Esophagus (tissue), 2 donors: ENCODE results near the gene C1orf210. TPM values are rescaled to one million over a fixed set of nuclear protein-coding genes. Genes with fewer than 3 reads are reported as not detected.
A peak's percentile ranks its signal among the peaks of the same experiment; 100 is the strongest.

ENCODE experiments used
- H3K27ac ChIP-seq, 2 donors: one replicate each; pipeline ENCODE4 v1.5.1; 2013; ENCODE audit warnings: low read depth in 2 of 2, mild to moderate bottlenecking in 2 of 2, inconsistent platforms in 1 of 2, low read length in 1 of 2, moderate library complexity in 1 of 2
- H3K27me3 ChIP-seq, 2 donors: one replicate each; pipeline ENCODE4 v1.6.1; 2013; ENCODE audit warnings: low read length in 2 of 2, control low read depth in 1 of 2, mild to moderate bottlenecking in 1 of 2; ENCODE audit not compliant: insufficient read depth in 2 of 2, control insufficient read depth in 1 of 2
- H3K36me3 ChIP-seq, 2 donors: one replicate each; pipeline ENCODE4 v1.6.1; 2013; ENCODE audit warnings: low read length in 1 of 2; ENCODE audit not compliant: control insufficient read depth in 2 of 2, insufficient read depth in 2 of 2
- H3K4me1 ChIP-seq, 2 donors: one replicate each; pipeline ENCODE4 v1.6.1; 2013; ENCODE audit warnings: low read length in 1 of 2; ENCODE audit not compliant: control insufficient read depth in 2 of 2, insufficient read depth in 2 of 2
- H3K4me3 ChIP-seq, 2 donors: one replicate each; pipeline ENCODE4 v1.5.1; 2013; ENCODE audit warnings: low read length in 2 of 2, mild to moderate bottlenecking in 2 of 2, low read depth in 1 of 2, moderate library complexity in 1 of 2
- H3K9me3 ChIP-seq, 2 donors: one replicate each; pipeline ENCODE4 v1.6.1; 2013; ENCODE audit warnings: mild to moderate bottlenecking in 2 of 2, low read depth in 1 of 2, low read length in 1 of 2, moderate library complexity in 1 of 2; ENCODE audit not compliant: control insufficient read depth in 2 of 2, insufficient read depth in 1 of 2
- WGBS, 2 donors: extraction: QIAGEN DNeasy Blood & Tissue Kit; methylation state at CpG; one replicate each; pipeline ENCODE4 v1.1.7; 2013; 5-methylcytosine and 5-hydroxymethylcytosine counted together
- polyA plus RNA-seq, 2 donors: library from polyadenylated mRNA; stranded (reverse); fragments of 200-250 nt; gene quantifications; one replicate each; pipeline ENCODE4 v1.2.3, GENCODE V29; 2013
- donor health status: healthy with polysubstance abuse.
- donor health status: Bipolar disorder and iron deficiency.

The C1orf210 gene
- polyA plus RNA-seq: 10 to 100 TPM in 1 of 2 donors, 1 to 10 TPM in 1; 9.1 to 16.7 TPM

- peak within 1 kb of the TSS; percentile 57 to 59 for H3K4me3 ChIP-seq
- 29 to 30% methylated on average over 19 of the region's 19 CpGs for WGBS, 2 donors
- H3K36me3 ChIP-seq: peaks cover 0 to 2% of the 10 kb centered on the region in 2 donors
- no peaks in the 10 kb centered on the region for H3K27me3 ChIP-seq
- no peaks in the 10 kb centered on the region for H3K9me3 ChIP-seq
- H3K27ac ChIP-seq: peak within 1 kb of the TSS; percentile 49 to 81
- H3K4me1 ChIP-seq: peaks cover 1 to 9% of the 10 kb centered on the region in 2 donors
Observed at GRCh38 chr1:43285269-43285990, at the start of gene C1orf210. Gene C1orf210 (minus strand): TSS chr1:43285581. CDS start chr1:43283270, 2,311 bp downstream.

DNA sequence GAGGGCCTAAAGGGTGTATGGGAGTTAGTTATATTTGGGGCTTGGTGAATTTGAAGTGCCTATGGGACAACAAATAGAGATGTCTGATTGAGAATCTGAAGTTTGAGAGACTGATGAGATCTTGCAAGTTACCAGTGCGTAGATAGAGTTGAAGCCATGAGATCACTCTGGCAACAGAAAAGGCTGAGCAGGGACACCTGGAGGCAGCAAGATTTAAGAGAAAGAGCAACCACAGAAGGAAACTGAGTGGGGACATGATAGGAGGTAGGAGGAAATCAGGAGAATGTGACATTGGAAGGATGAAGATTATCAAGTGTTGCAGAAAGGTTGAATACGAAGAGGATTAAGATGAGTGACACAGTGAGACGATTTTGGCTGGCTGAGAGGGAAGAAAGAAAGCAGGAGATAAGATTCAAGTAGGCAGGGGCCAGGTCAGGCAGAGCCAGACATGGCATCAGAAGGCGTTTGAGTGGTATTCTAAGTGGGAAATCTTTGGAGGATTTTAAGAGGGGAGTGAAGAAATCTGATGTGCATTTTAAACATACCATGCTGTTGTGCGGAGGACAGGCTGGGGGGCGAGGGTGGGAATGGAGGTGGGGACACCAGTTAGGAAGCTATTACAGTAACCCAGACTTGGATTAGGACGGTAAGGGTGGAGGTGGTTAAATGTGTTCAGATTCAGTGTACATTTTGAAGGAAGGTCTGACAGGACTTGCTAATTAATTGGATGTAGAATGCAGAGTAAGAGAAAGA is 49.2 kb upstream of the C1orf210 start:
- no peak overlapping the region for H3K4me3 ChIP-seq
- 72 to 74% methylated on average over 7 of the region's 7 CpGs for WGBS, 2 donors
- no peak overlapping the region for H3K27ac ChIP-seq
- peaks cover 3 to 4% of the 10 kb centered on the region in 2 donors for H3K4me1 ChIP-seq
- no peaks in the 10 kb centered on the region for H3K9me3 ChIP-seq
- no peaks in the 10 kb centered on the region for H3K27me3 ChIP-seq
- H3K36me3 ChIP-seq: no peaks in the 10 kb centered on the region

DNA sequence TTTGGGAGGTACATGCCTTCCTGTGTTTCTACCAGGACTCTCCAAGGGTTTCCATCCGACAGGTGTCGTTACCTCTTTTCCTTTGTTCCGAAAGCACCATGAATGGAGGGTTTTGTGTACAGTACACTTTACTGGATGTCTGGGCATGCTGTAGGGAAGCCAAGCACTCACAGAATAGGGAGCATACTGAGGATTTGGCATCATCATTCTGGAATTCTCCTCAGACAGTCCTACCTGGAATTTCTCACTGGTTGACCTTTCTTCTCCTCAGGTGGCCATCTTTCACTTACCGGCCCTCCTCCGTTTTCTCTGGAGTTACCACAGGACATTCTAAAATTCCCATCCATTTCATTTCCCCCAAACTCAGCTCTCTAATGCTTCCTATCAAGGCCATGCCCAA is 46.3 kb upstream of the C1orf210 start:
- H3K36me3 ChIP-seq: no peaks in the 10 kb centered on the region
- WGBS, 2 donors: 90 to 96% methylated on average over 5 of the region's 5 CpGs
- H3K27me3 ChIP-seq: no peaks in the 10 kb centered on the region
- H3K9me3 ChIP-seq: peaks cover 2 to 3% of the 10 kb centered on the region in 2 donors
- no peak overlapping the region for H3K4me3 ChIP-seq
- H3K4me1 ChIP-seq: peaks cover 3 to 4% of the 10 kb centered on the region in 2 donors
- no peak overlapping the region for H3K27ac ChIP-seq

DNA sequence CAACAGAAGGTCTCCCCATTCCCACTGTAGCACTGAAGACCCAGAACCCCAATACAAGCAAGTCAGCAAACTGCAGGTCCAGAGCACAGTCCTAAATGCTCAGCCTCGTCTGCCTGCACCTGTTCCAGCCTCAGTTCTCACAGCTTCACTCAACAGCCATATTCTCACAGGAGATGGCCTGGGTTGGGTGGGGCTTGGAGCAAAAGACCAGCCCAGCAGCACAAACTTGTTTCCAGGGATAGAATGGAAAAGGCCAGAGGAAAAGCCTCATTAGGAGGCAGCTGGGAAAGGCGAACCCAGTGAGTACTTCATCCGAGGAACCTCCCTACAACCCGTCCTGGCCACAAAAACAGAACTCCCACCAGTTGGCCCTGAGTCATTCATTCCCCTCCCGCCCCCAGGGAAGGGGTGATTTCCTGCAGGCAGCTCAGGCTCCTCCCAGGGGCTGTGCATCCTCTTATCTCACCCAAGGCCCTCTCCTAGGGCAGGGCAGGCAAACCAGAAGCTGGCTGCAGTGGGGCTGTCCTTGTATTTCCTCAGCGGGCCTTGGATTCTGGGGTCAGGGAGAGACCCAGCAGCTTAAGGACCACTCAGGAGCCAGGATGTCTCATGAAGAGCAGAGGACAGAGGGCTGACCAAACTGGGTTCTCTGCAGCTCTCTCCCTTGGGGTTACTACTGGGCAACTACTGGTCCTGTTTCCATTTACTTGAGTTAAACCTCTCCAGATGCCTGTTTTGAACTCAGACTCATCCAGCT is 44.8 kb upstream of the C1orf210 start:
- Histone ChIP-seq H3K27ac (peak overlapping the region in 1 of 2 donors; percentile 55), H3K36me3 (no peaks in the 10 kb centered on the region), H3K4me1 (peaks cover 3 to 4% of the 10 kb centered on the region in 2 donors), H3K9me3 (peaks cover 2 to 3% of the 10 kb centered on the region in 2 donors), H3K4me3 (no peak overlapping the region), H3K27me3 (no peaks in the 10 kb centered on the region)
- 45 to 48% methylated on average over 6 of the region's 6 CpGs for WGBS, 2 donors

GRCh38 chr1:43327549-43328292 is 42.3 kb upstream of the C1orf210 start:
- Histone ChIP-seq H3K36me3 (no peaks in the 10 kb centered on the region), H3K27ac (no peak overlapping the region), H3K27me3 (no peaks in the 10 kb centered on the region), H3K4me1 (peaks cover 3 to 4% of the 10 kb centered on the region in 2 donors), H3K4me3 (no peak overlapping the region), H3K9me3 (peaks cover 2 to 3% of the 10 kb centered on the region in 2 donors)
- 94 to 97% methylated on average over 1 of the region's 1 CpG for WGBS, 2 donors

GRCh38 chr1:43325381-43325780 is 40.0 kb upstream of the C1orf210 start:
- H3K4me1 ChIP-seq: peaks cover 3% of the 10 kb centered on the region in 2 donors
- no peak overlapping the region for H3K4me3 ChIP-seq
- H3K27me3 ChIP-seq: no peaks in the 10 kb centered on the region
- no peak overlapping the region for H3K27ac ChIP-seq
- no peaks in the 10 kb centered on the region for H3K36me3 ChIP-seq
- peaks cover 2 to 3% of the 10 kb centered on the region in 2 donors for H3K9me3 ChIP-seq

DNA sequence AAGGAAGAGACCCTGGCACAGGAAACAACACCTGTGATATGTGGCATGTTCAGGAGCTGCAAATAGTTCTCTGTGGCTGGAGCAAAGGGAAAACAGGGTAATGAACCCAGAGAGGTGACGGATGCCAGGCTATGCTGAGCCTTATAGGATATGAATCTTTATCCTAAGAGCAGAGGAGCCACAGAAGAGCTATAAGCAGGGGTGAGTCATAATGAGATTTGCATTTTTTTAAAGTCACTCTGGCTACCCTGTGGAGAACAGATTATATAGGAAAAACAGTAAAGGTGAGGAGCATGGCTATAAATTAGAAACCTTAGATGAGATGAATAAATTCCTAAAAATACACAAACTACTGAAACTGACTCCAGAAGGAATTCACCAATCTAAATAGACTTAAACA is 39.4 kb upstream of the C1orf210 start:
- Histone ChIP-seq H3K4me1 (peaks cover 0 to 2% of the 10 kb centered on the region in 2 donors), H3K4me3 (no peak overlapping the region), H3K27ac (no peak overlapping the region), H3K27me3 (no peaks in the 10 kb centered on the region), H3K9me3 (peaks cover 2 to 3% of the 10 kb centered on the region in 2 donors), H3K36me3 (no peaks in the 10 kb centered on the region)
- 89 to 91% methylated on average over 1 of the region's 1 CpG for WGBS, 2 donors

GRCh38 chr1:43322506-43322905 is 37.1 kb upstream of the C1orf210 start:
- H3K9me3 ChIP-seq: no peaks in the 10 kb centered on the region
- WGBS, 2 donors: 91 to 95% methylated on average over 5 of the region's 5 CpGs
- no peaks in the 10 kb centered on the region for H3K4me1 ChIP-seq
- H3K36me3 ChIP-seq: no peaks in the 10 kb centered on the region
- no peaks in the 10 kb centered on the region for H3K27me3 ChIP-seq
- no peak overlapping the region for H3K27ac ChIP-seq
- H3K4me3 ChIP-seq: no peak overlapping the region

DNA sequence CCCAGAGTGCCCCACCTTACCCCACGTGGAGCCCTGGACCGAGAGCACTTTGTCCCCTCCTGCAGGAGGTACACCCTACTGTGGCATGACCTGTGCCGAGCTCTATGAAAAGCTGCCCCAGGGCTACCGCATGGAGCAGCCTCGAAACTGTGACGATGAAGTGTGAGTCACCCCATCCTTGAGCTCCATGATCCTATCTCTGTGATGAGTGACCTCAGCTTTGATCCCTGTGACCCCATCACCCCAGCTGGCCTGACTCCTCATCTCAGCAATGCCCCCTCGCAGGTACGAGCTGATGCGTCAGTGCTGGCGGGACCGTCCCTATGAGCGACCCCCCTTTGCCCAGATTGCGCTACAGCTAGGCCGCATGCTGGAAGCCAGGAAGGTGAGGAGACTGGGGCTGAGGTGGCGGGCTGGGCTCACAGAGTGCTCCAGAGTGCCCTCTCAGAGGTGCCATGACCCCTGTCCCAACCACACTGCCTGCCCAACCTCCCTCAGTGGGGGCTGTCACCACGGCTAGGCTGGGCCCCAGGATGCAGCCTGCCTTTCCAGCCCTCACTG is 36.0 kb upstream of the C1orf210 start:
- no peak overlapping the region for H3K4me3 ChIP-seq
- no peaks in the 10 kb centered on the region for H3K9me3 ChIP-seq
- H3K4me1 ChIP-seq: no peaks in the 10 kb centered on the region
- H3K27me3 ChIP-seq: no peaks in the 10 kb centered on the region
- 91 to 93% methylated on average over 16 of the region's 16 CpGs for WGBS, 2 donors
- H3K27ac ChIP-seq: no peak overlapping the region
- H3K36me3 ChIP-seq: no peaks in the 10 kb centered on the region
